GM21526 (cell line): ENCODE data around the gene ZNF585A.

Experiments
- ATAC-seq: cut with Tn5 transposase; IDR thresholded peaks from one replicate; pipeline ENCODE4 v1.9.1; 2021; ENCODE audit warnings: moderate library complexity; ENCODE audit not compliant: unreplicated experiment, low FRiP score

Gene ZNF585A

DNA sequence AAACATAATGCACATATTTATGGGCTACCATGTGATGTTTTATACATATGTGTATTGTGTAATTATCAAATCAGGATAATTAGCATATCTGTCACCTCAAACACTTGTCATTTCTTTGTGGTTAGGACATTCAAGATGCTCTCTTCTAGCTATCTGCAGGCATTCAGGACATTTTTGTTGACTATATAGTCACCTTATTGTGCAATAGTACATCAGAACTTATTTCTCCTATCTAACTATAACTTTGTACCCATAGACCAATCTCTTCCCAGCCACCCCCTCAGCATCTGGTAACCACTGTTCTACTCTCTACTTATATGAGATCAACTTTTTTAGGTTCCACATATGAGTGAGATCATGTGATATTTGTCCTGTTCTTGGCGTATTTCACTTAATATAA lies 73.9 kb downstream of the ZNF585A start:
- ATAC-seq = no peak

- ATAC-seq = no peak
These were observed 76.6 kb downstream of the ZNF585A start for GRCh38 chr19:37095859-37096258.
